ENCODE results near the gene RRBP1. TPM values are rescaled to one million over a fixed set of nuclear protein-coding genes. Genes with fewer than 3 reads are reported as not detected.

RRBP1 gene
- total and polyA plus RNA-seq, 4 experiments from 2014 or later, result 0.63 to 33.7 (median 21.0) TPM

DNA sequence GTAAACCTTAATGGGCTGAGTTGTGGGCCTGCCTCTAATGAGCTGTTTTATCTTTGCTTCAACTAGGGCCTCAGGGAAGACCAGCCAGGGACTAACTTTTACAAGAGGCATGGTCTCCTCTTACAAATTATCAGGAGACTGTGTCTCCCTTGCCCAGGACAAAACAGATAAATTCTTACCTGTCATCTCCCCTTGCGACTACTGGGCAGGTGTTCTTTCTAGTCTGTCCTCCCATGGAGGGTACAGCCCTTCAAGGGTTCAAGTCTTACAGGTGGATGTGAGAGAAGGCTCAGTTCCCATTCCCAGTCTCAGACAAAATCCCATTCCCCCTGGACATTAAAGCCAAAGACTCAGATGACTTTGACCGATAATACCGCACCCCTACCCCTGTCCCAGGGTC, 13.6 kb downstream of the RRBP1 start:
- intact Hi-C loops (cut with micrococcal nuclease), result no loop called here
- Mint-ChIP-seq H3K27ac (peak overlapping the region in 5 of 7 donors; percentile 2 to 63 (median 34)), H3K4me1 (peaks cover 26 to 68% (median 36%) of the 10 kb centered on the region in 4 donors), H3K9me3 (no peaks in the 10 kb centered on the region), H3K27me3 (no peaks in the 10 kb centered on the region), H3K4me3 (no peak overlapping the region), H3K36me3 (peaks cover 3% of the 10 kb centered on the region in 2 donors)
- no peaks in the 10 kb centered on the region for H3K36me3 ChIP-seq (ENCODE audit: insufficient read depth, low read length)
- no peaks in the 10 kb centered on the region for H3K9me3 ChIP-seq (ENCODE audit: control insufficient read depth in 1 of 2, low read length in 2 of 2)
- no peak overlapping the region for H3K27ac ChIP-seq (ENCODE audit: low read depth, low read length)
- ChIA-PET POLR2A (ENCODE audit: partially characterized antibody) (no interaction called here), CTCF (ENCODE audit: partially characterized antibody) (interaction anchor here (0.9 kb wide), 1 partner anchor 168 kb away, joined by 3 read pairs; no protein-coding TSS in a partner anchor)
- DNase-seq, result no peak
- no peak overlapping the region for H3K4me3 ChIP-seq (ENCODE audit: low read length in 2 of 2)
- H3K4me1 ChIP-seq (ENCODE audit: insufficient read depth, low read length), result peaks cover 28% of the 10 kb centered on the region
- H3K27me3 ChIP-seq (ENCODE audit: insufficient read depth, low read length), result no peaks in the 10 kb centered on the region

DNA sequence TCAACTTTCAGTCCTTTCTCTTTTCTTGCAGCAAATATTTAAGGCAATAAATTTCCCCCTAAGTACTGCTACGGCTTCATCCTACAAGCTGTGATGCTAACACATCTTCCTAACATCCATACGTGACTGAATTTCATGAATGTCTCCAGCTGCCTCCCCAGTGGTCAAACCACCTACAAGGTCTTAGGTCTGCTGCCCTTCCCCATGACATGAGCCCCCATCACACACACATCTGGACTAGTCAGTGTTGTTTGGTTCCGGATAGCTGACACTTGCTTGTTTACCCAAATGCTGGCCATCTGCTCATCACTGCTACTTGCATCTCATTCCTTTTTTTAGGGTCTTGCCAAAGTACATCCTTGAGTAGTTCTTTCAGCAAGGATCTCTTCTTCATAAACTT, 14.6 kb downstream of the RRBP1 start:
- Mint-ChIP-seq H3K4me3 (no peak overlapping the region), H3K36me3 (peaks cover 3% of the 10 kb centered on the region in 2 donors), H3K9me3 (no peaks in the 10 kb centered on the region), H3K27ac (peak overlapping the region in 4 of 7 donors; percentile 1 to 54 (median 6)), H3K4me1 (peaks cover 28 to 65% (median 35%) of the 10 kb centered on the region in 4 donors), H3K27me3 (no peaks in the 10 kb centered on the region)
- no peaks in the 10 kb centered on the region for H3K36me3 ChIP-seq (ENCODE audit: insufficient read depth, low read length)
- POLR2A ChIA-PET (ENCODE audit: partially characterized antibody), result no interaction called here
- DNase-seq, result no peak
- CTCF ChIA-PET (ENCODE audit: partially characterized antibody), result interaction anchor here (3.7 kb wide), 1 partner anchor 14 kb away, joined by 24 read pairs; the partner anchor contains the start of gene RRBP1
- H3K27me3 ChIP-seq (ENCODE audit: insufficient read depth, low read length), result no peaks in the 10 kb centered on the region
- intact Hi-C loops (cut with micrococcal nuclease), result no loop called here
- H3K27ac ChIP-seq (ENCODE audit: low read depth, low read length), result no peak overlapping the region
- no peak overlapping the region for H3K4me3 ChIP-seq (ENCODE audit: low read length in 2 of 2)
- no peaks in the 10 kb centered on the region for H3K9me3 ChIP-seq (ENCODE audit: control insufficient read depth in 1 of 2, low read length in 2 of 2)
- peaks cover 28% of the 10 kb centered on the region for H3K4me1 ChIP-seq (ENCODE audit: insufficient read depth, low read length)

DNA sequence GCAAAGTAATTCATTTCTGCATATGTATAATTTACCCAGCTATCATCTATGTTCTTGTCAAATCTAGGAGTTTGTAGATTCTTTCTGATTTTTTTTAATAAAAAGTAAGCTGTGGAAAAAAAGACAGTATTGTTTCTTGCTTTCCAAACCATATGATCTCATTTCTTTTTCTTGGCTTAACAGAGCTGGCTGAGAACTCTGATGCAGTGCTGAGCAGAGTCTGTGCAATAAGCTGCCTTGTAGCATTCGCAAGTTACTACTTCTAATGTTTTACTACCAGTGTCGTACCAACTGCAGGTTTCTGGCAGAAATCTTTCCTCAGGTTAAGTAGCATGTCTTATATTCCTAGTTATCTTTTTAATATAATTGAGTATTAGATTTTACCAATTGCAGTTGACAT, 15.6 kb downstream of the RRBP1 start:
- no peaks in the 10 kb centered on the region for H3K9me3 Mint-ChIP-seq
- Histone ChIP-seq H3K36me3 (ENCODE audit: insufficient read depth, low read length) (no peaks in the 10 kb centered on the region), H3K4me1 (ENCODE audit: insufficient read depth, low read length) (peaks cover 28% of the 10 kb centered on the region), H3K4me3 (ENCODE audit: low read length in 2 of 2) (no peak overlapping the region), H3K27ac (ENCODE audit: low read depth, low read length) (no peak overlapping the region), H3K9me3 (ENCODE audit: control insufficient read depth in 1 of 2, low read length in 2 of 2) (no peaks in the 10 kb centered on the region), H3K27me3 (ENCODE audit: insufficient read depth, low read length) (no peaks in the 10 kb centered on the region)
- ChIA-PET CTCF (ENCODE audit: partially characterized antibody) (interaction anchor here (0.6 to 3.7 kb wide), 4 partner anchors 12 to 245 kb away, joined by 3 to 24 read pairs (median 3); partner anchors contain the start of gene RRBP1), POLR2A (ENCODE audit: partially characterized antibody) (interaction anchor here (1.4 kb wide), 1 partner anchor 14 kb away, joined by 4 read pairs; no protein-coding TSS in a partner anchor)
- peaks cover 28 to 75% (median 42%) of the 10 kb centered on the region in 4 donors for H3K4me1 Mint-ChIP-seq
- H3K27ac Mint-ChIP-seq, result peak overlapping the region in 1 of 7 donors; percentile 15
- no peak overlapping the region for H3K4me3 Mint-ChIP-seq
- peaks cover 3% of the 10 kb centered on the region in 2 donors for H3K36me3 Mint-ChIP-seq
- intact Hi-C loops (cut with micrococcal nuclease), result no loop called here
- H3K27me3 Mint-ChIP-seq, result no peaks in the 10 kb centered on the region
- no peak for DNase-seq

DNA sequence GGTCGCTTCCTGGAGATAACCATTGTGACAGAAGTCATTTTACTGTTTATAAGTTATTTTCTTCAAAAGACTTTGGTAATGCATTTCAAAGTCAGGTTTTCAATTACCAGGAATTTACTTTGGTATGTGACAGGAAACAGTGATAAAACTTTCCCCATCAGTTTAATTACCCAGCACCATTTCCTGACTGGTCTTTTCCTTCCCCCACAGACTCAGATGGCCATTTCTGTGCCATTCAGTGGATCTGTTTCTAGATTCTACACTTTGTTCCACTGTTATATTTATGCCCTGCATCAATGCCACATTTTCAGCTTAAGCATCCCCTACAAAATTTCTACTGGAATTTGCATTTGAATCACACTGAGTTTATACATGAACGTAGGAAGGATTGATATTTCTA, 16.3 kb downstream of the RRBP1 start:
- ChIA-PET POLR2A (ENCODE audit: partially characterized antibody) (interaction anchor here (1.4 kb wide), 1 partner anchor 15 kb away, joined by 4 read pairs; no protein-coding TSS in a partner anchor), CTCF (ENCODE audit: partially characterized antibody) (interaction anchor here (1.1 to 3.7 kb wide), 3 partner anchors 11 to 16 kb away, joined by 3 to 24 read pairs (median 3); partner anchors contain the start of gene RRBP1)
- no peak for DNase-seq
- no peaks in the 10 kb centered on the region for H3K9me3 Mint-ChIP-seq
- H3K36me3 Mint-ChIP-seq, result peaks cover 3% of the 10 kb centered on the region in 2 donors
- no peak overlapping the region for H3K4me3 ChIP-seq (ENCODE audit: low read length in 2 of 2)
- no peak overlapping the region for H3K27ac ChIP-seq (ENCODE audit: low read depth, low read length)
- H3K4me3 Mint-ChIP-seq, result peak overlapping the region in 3 of 8 donors; percentile 6 to 56 (median 36)
- no peaks in the 10 kb centered on the region for H3K9me3 ChIP-seq (ENCODE audit: control insufficient read depth in 1 of 2, low read length in 2 of 2)
- H3K27ac Mint-ChIP-seq, result peak overlapping the region in 4 of 7 donors; percentile 19 to 48 (median 40)
- H3K27me3 ChIP-seq (ENCODE audit: insufficient read depth, low read length), result no peaks in the 10 kb centered on the region
- no peaks in the 10 kb centered on the region for H3K36me3 ChIP-seq (ENCODE audit: insufficient read depth, low read length)
- peaks cover 28% of the 10 kb centered on the region for H3K4me1 ChIP-seq (ENCODE audit: insufficient read depth, low read length)
- intact Hi-C loops (cut with micrococcal nuclease), result no loop called here
- H3K27me3 Mint-ChIP-seq, result no peaks in the 10 kb centered on the region
- peaks cover 28 to 79% (median 43%) of the 10 kb centered on the region in 4 donors for H3K4me1 Mint-ChIP-seq

DNA sequence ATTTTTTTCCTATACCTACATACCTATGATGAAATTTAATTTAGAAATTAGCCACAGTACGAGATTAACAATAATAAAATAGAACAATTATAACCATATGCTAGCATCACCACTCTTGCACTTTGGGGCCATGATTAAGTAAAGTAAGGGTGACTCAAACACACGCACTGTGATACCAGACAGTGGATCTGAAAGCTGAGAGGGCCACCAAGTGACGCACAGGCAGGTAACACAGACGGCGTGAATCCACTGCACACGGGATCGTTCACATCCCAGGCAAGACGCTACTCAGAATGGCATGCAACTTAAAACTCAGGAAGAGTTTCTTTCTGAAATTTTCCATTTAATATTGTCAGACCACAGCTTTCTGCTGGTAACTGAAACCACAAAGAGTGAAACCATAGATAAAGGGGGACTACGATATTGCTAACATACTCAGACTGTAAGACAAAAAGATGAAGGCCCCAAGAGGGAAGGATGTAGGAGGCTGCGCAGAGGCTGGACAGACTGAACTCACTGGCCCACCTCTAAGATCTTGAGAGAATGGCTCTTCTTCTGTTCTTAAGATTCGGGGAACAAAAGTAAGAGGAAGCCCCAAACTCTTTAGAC, 17.9 kb downstream of the RRBP1 start:
- Histone ChIP-seq H3K27me3 (ENCODE audit: insufficient read depth, low read length) (no peaks in the 10 kb centered on the region), H3K4me3 (ENCODE audit: low read length in 2 of 2) (no peak overlapping the region), H3K4me1 (ENCODE audit: insufficient read depth, low read length) (peaks cover 28% of the 10 kb centered on the region), H3K9me3 (ENCODE audit: control insufficient read depth in 1 of 2, low read length in 2 of 2) (no peaks in the 10 kb centered on the region), H3K27ac (ENCODE audit: low read depth, low read length) (no peak overlapping the region), H3K36me3 (ENCODE audit: insufficient read depth, low read length) (no peaks in the 10 kb centered on the region)
- no peaks in the 10 kb centered on the region for H3K27me3 Mint-ChIP-seq
- ChIA-PET CTCF (ENCODE audit: partially characterized antibody) (interaction anchor here (3.7 kb wide), 1 partner anchor 18 kb away, joined by 24 read pairs; the partner anchor contains the start of gene RRBP1), POLR2A (ENCODE audit: partially characterized antibody) (no interaction called here)
- intact Hi-C loops (cut with micrococcal nuclease), result no loop called here
- peak overlapping the region in 3 of 7 donors; percentile 35 to 71 (median 59) for H3K27ac Mint-ChIP-seq
- peaks cover 28 to 68% (median 45%) of the 10 kb centered on the region in 4 donors for H3K4me1 Mint-ChIP-seq
- H3K4me3 Mint-ChIP-seq, result peak overlapping the region in 5 of 8 donors; percentile 11 to 74 (median 53)
- peaks cover 0 to 3% (median 0%) of the 10 kb centered on the region in 8 donors for H3K9me3 Mint-ChIP-seq
- DNase-seq, result no peak
- H3K36me3 Mint-ChIP-seq, result peaks cover 12% of the 10 kb centered on the region in 2 donors

DNA sequence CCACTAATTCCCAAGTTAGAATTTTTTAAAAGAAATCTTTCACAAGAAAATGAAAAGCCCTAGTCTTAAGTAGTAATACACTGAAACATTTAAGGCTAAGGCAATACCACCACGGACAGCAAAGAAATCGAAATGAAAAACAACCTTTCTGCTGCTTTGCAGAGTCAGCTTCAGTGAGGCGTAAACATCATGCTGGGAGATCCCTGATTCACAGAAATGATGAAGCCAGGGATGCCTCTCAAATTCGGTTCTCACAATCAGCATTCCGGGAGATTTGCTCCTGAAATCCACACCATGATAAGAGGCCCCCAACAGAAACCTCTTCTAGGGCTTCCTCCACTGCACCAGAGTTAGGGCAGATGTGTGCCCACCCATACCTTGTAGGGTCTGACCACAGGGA, 18.6 kb downstream of the RRBP1 start:
- H3K27ac ChIP-seq (ENCODE audit: low read depth, low read length), result no peak overlapping the region
- Mint-ChIP-seq H3K36me3 (peaks cover 14 to 16% of the 10 kb centered on the region in 2 donors), H3K9me3 (peaks cover 0 to 4% (median 0%) of the 10 kb centered on the region in 8 donors), H3K4me1 (peaks cover 28 to 63% (median 45%) of the 10 kb centered on the region in 4 donors), H3K27me3 (no peaks in the 10 kb centered on the region), H3K27ac (peak overlapping the region in 2 of 7 donors; percentile 1 to 23), H3K4me3 (no peak overlapping the region)
- H3K4me3 ChIP-seq (ENCODE audit: low read length in 2 of 2), result no peak overlapping the region
- ChIA-PET POLR2A (ENCODE audit: partially characterized antibody) (no interaction called here), CTCF (ENCODE audit: partially characterized antibody) (no interaction called here)
- H3K4me1 ChIP-seq (ENCODE audit: insufficient read depth, low read length), result peaks cover 28% of the 10 kb centered on the region
- no peaks in the 10 kb centered on the region for H3K36me3 ChIP-seq (ENCODE audit: insufficient read depth, low read length)
- no peak for DNase-seq
- no peaks in the 10 kb centered on the region for H3K27me3 ChIP-seq (ENCODE audit: insufficient read depth, low read length)
- no peaks in the 10 kb centered on the region for H3K9me3 ChIP-seq (ENCODE audit: control insufficient read depth in 1 of 2, low read length in 2 of 2)
- intact Hi-C loops (cut with micrococcal nuclease), result no loop called here

DNA sequence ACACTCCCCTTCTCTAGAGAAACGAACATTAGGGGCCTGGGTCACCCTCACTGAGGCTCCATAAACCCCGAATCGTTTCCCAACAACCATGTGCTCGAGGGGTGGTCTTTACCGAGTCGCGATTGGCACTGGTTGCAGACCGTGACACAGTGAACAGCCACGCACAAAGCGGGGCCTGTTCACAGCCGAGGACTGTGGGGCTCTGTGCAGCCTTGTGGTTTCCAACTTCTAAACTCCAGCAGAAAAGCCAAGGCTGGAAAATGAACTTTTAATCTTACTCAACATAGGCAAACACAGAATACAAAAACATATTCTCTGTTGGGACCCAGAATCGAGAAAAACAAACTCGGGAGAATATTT, 19.0 kb downstream of the RRBP1 start:
- Histone ChIP-seq H3K27ac (ENCODE audit: low read depth, low read length) (no peak overlapping the region), H3K4me3 (ENCODE audit: low read length in 2 of 2) (no peak overlapping the region), H3K9me3 (ENCODE audit: control insufficient read depth in 1 of 2, low read length in 2 of 2) (no peaks in the 10 kb centered on the region), H3K27me3 (ENCODE audit: insufficient read depth, low read length) (no peaks in the 10 kb centered on the region), H3K4me1 (ENCODE audit: insufficient read depth, low read length) (peaks cover 28% of the 10 kb centered on the region), H3K36me3 (ENCODE audit: insufficient read depth, low read length) (no peaks in the 10 kb centered on the region)
- H3K27ac Mint-ChIP-seq, result no peak overlapping the region
- ChIA-PET POLR2A (ENCODE audit: partially characterized antibody) (no interaction called here), CTCF (ENCODE audit: partially characterized antibody) (interaction anchor here (1.0 kb wide), 1 partner anchor 19 kb away, joined by 3 read pairs; the partner anchor contains the start of gene RRBP1)
- no peak for DNase-seq
- peaks cover 28 to 58% (median 45%) of the 10 kb centered on the region in 4 donors for H3K4me1 Mint-ChIP-seq
- H3K36me3 Mint-ChIP-seq, result peaks cover 16 to 21% of the 10 kb centered on the region in 2 donors
- peaks cover 0 to 4% (median 0%) of the 10 kb centered on the region in 8 donors for H3K9me3 Mint-ChIP-seq
- no peak overlapping the region for H3K4me3 Mint-ChIP-seq
- H3K27me3 Mint-ChIP-seq, result no peaks in the 10 kb centered on the region
- intact Hi-C loops (cut with micrococcal nuclease), result no loop called here

Data from CD4-positive, alpha-beta memory T cell (primary cell).